Muscle layer of colon (tissue), 2 donors: ENCODE results near the gene BBS12.
"Not testable (repeated sequence)": the region's sequence is repeated elsewhere in the genome, so short reads cannot be mapped to it uniquely, and the experiment has no call there.

Experiments
- H3K27ac ChIP-seq: one replicate; pipeline ENCODE4 v1.7.0; 2013; ENCODE audit warnings: low read depth, mild to moderate bottlenecking, low read length, moderate library complexity
- H3K27me3 ChIP-seq, 2 donors: one replicate each; pipeline ENCODE4 v1.7.0; 2013; ENCODE audit warnings: low read length in 2 of 2, mild to moderate bottlenecking in 2 of 2; ENCODE audit not compliant: insufficient read depth in 2 of 2, control insufficient read depth in 1 of 2
- H3K36me3 ChIP-seq: one replicate; pipeline ENCODE4 v1.7.0; 2013; ENCODE audit warnings: mild to moderate bottlenecking, low read length; ENCODE audit not compliant: insufficient read depth
- H3K4me1 ChIP-seq: one replicate; pipeline ENCODE4 v1.7.0; 2013; ENCODE audit warnings: mild to moderate bottlenecking, low read length; ENCODE audit not compliant: insufficient read depth
- H3K4me3 ChIP-seq, 2 donors: one replicate each; pipeline ENCODE4 v1.7.0; 2013; ENCODE audit warnings: low read length in 2 of 2, low read depth in 1 of 2, mild to moderate bottlenecking in 1 of 2, moderate library complexity in 1 of 2
- H3K9ac ChIP-seq: one replicate; pipeline ENCODE4 v1.7.0; 2013; ENCODE audit warnings: low read length
- H3K9me3 ChIP-seq: one replicate; pipeline ENCODE4 v1.7.0; 2013; ENCODE audit warnings: mild to moderate bottlenecking, low read length
- donor health status: abdominal sarcoma.
- donor health status: Adenocarcinoma of cecum.

BBS12 gene

GRCh38 chr4:122785099-122785498, 52.6 kb downstream of the BBS12 start:
- Histone ChIP-seq H3K36me3 (no peaks in the 10 kb centered on the region), H3K27ac (no peak overlapping the region), H3K4me3 (no peak overlapping the region), H3K9ac (no peak overlapping the region), H3K27me3 (no peaks in the 10 kb centered on the region), H3K4me1 (peaks cover 12% of the 10 kb centered on the region), H3K9me3 (no peaks in the 10 kb centered on the region)

GRCh38 chr4:122786296-122786695, 53.8 kb downstream of the BBS12 start:
- H3K9ac ChIP-seq, H3K36me3 ChIP-seq, H3K27me3 ChIP-seq, H3K27ac ChIP-seq, H3K4me3 ChIP-seq, H3K9me3 ChIP-seq: not testable (repeated sequence)
- H3K4me1 ChIP-seq = peaks cover 12% of the 10 kb centered on the region

- H3K9me3 ChIP-seq, H3K27ac ChIP-seq: not testable (repeated sequence)
Observed at GRCh38 chr4:122786920-122787319, 54.4 kb downstream of the BBS12 start.

GRCh38 chr4:122787940-122788339, 55.4 kb downstream of the BBS12 start:
- Histone ChIP-seq H3K27ac (no peak overlapping the region), H3K9me3 (no peaks in the 10 kb centered on the region), H3K36me3 (no peaks in the 10 kb centered on the region), H3K9ac (no peak overlapping the region), H3K4me3 (no peak overlapping the region), H3K27me3 (no peaks in the 10 kb centered on the region), H3K4me1 (peaks cover 12% of the 10 kb centered on the region)

More at GRCh38 chr4:122786920-122787319, 54.4 kb downstream of the BBS12 start:
- H3K9ac ChIP-seq, H3K27me3 ChIP-seq, H3K4me3 ChIP-seq, H3K36me3 ChIP-seq: not testable (repeated sequence)
- peaks cover 12% of the 10 kb centered on the region for H3K4me1 ChIP-seq

- H3K9ac ChIP-seq = no peak overlapping the region
- peaks cover 5% of the 10 kb centered on the region for H3K4me1 ChIP-seq
- H3K9me3 ChIP-seq = no peaks in the 10 kb centered on the region
- H3K4me3 ChIP-seq = no peak overlapping the region
- no peak overlapping the region for H3K27ac ChIP-seq
- H3K36me3 ChIP-seq = no peaks in the 10 kb centered on the region
- H3K27me3 ChIP-seq = no peaks in the 10 kb centered on the region
Observed at GRCh38 chr4:122788935-122789334, 56.4 kb downstream of the BBS12 start.

GRCh38 chr4:122793811-122794210, 61.3 kb downstream of the BBS12 start:
- Histone ChIP-seq H3K27me3 (no peaks in the 10 kb centered on the region), H3K9ac (no peak overlapping the region), H3K36me3 (no peaks in the 10 kb centered on the region), H3K4me1 (peaks cover 7% of the 10 kb centered on the region), H3K9me3 (no peaks in the 10 kb centered on the region), H3K4me3 (no peak overlapping the region), H3K27ac (no peak overlapping the region)
